LNCaP clone FGC (cell line): Measurements from ENCODE around the gene ZFAND4.
"Not testable (repeated sequence)": the region's sequence is repeated elsewhere in the genome, so short reads cannot be mapped to it uniquely, and the experiment has no call there.

Source experiments
- DNase-seq: peaks from one replicate; pipeline ENCODE4 v3.0.0-alpha.2; 2011; ENCODE audit warnings: low read depth
- H3K4me3 ChIP-seq: 2 replicates; pipeline ENCODE4 v1.5.1; 2011; ENCODE audit warnings: mild to moderate bottlenecking, low read depth, low read length, control low read depth
- CTCF ChIP-seq: IDR thresholded peaks from 2 replicates; pipeline ENCODE4 v1.5.1; 2012; ENCODE audit warnings: mild to moderate bottlenecking; ENCODE audit not compliant: control insufficient read depth, insufficient read depth; ENCODE audit errors: extremely low read depth

Gene ZFAND4

GRCh38 chr10:45672181-45673073, at the start of gene ZFAND4:
ZFAND4 (minus strand) TSS chr10:45672772; CDS start chr10:45663725, 9,047 bp downstream.
- peak; percentile 76 for TF ChIP-seq CTCF
- peak within 1 kb of the TSS; percentile 51 for H3K4me3 ChIP-seq
- peak; percentile 67 for DNase-seq

- not testable (repeated sequence) for DNase-seq, H3K4me3 ChIP-seq
These were observed 48.9 kb upstream of the ZFAND4 start for GRCh38 chr10:45721503-45721902.

- not testable (repeated sequence) for H3K4me3 ChIP-seq, DNase-seq
These were observed 45.1 kb upstream of the ZFAND4 start for GRCh38 chr10:45717642-45718041.

GRCh38 chr10:45717053-45717452, 44.5 kb upstream of the ZFAND4 start:
- H3K4me3 ChIP-seq, DNase-seq: not testable (repeated sequence)

- DNase-seq, H3K4me3 ChIP-seq: not testable (repeated sequence)
These were observed 38.7 kb upstream of the ZFAND4 start for GRCh38 chr10:45711223-45711622.

- not testable (repeated sequence) for H3K4me3 ChIP-seq, DNase-seq
These were observed 37.7 kb upstream of the ZFAND4 start for GRCh38 chr10:45710200-45710796.

GRCh38 chr10:45678467-45678866, 5.9 kb upstream of the ZFAND4 start:
- H3K4me3 ChIP-seq, DNase-seq: not testable (repeated sequence)

- TF ChIP-seq CTCF = no peak
- no peak for DNase-seq
These were observed 2.8 kb upstream of the ZFAND4 start for GRCh38 chr10:45675388-45675787.

GRCh38 chr10:45673074-45673648, 589 bp upstream of the ZFAND4 start:
- no peak for TF ChIP-seq CTCF
- no peak overlapping the region for H3K4me3 ChIP-seq
- DNase-seq = no peak

More at GRCh38 chr10:45675388-45675787, 2.8 kb upstream of the ZFAND4 start:
- no peak overlapping the region for H3K4me3 ChIP-seq

GRCh38 chr10:45671300-45671699, 1.3 kb downstream of the ZFAND4 start:
- not testable (repeated sequence) for DNase-seq, H3K4me3 ChIP-seq

GRCh38 chr10:45669897-45670296, 2.7 kb downstream of the ZFAND4 start:
- H3K4me3 ChIP-seq = not testable (repeated sequence)

More at GRCh38 chr10:45669897-45670296, 2.7 kb downstream of the ZFAND4 start:
- DNase-seq = not testable (repeated sequence)
